Measurements from ENCODE around the gene SRD5A1.

DNA sequence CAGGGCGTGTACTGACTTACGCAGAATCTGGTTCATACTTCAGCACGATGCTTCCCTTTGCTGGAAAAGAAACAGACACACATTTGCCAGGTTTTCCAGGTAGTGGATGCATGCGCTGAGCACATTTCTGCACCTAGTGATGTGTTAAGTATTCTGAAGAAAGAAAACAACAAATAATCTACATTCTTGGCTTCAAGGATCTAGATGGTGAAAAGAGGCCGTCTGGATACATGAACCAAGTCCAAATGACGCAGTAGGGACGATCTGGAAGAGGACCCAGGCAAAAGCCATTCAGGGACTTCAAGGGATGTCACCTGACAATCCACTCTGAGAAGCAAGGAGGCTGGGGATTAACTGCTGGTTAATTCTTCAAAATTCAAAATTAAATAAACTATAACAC lies 30.8 kb upstream of the SRD5A1 start:
- TF ChIP-seq CEBPB (IDR thresholded peaks at IDR 0.05; ENCODE audit: low read depth) (no peak), JUND (IDR thresholded peaks at IDR 0.05) (no peak), POLR2AphosphoS5 (IDR thresholded peaks at IDR 0.05; ENCODE audit: low read depth, low read length) (no peak), SP1 (IDR thresholded peaks at IDR 0.05; ENCODE audit: low read depth) (no peak), ZFX (IDR thresholded peaks at IDR 0.05) (no peak), POLR2A (IDR thresholded peaks at IDR 0.05; ENCODE audit: borderline replicate concordance, extremely low read depth, insufficient read depth, insufficient read length) (no peak)
- TF ChIP-seq, protein P1, sequence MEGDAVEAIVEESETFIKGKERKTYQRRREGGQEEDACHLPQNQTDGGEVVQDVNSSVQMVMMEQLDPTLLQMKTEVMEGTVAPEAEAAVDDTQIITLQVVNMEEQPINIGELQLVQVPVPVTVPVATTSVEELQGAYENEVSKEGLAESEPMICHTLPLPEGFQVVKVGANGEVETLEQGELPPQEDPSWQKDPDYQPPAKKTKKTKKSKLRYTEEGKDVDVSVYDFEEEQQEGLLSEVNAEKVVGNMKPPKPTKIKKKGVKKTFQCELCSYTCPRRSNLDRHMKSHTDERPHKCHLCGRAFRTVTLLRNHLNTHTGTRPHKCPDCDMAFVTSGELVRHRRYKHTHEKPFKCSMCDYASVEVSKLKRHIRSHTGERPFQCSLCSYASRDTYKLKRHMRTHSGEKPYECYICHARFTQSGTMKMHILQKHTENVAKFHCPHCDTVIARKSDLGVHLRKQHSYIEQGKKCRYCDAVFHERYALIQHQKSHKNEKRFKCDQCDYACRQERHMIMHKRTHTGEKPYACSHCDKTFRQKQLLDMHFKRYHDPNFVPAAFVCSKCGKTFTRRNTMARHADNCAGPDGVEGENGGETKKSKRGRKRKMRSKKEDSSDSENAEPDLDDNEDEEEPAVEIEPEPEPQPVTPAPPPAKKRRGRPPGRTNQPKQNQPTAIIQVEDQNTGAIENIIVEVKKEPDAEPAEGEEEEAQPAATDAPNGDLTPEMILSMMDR (IDR thresholded peaks at IDR 0.05 in 2 of 3, conservative IDR thresholded peaks at IDR 0.05 in 1 of 3; ENCODE audit: borderline replicate concordance in 1 of 3, insufficient read depth in 1 of 3, low read depth in 2 of 3, low read length in 2 of 3) = no peak
- TF ChIP-seq, protein P2, sequence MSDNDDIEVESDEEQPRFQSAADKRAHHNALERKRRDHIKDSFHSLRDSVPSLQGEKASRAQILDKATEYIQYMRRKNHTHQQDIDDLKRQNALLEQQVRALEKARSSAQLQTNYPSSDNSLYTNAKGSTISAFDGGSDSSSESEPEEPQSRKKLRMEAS (IDR thresholded peaks at IDR 0.05) = no peak

Measured in HCT116 (cell line).